DMS 273 (cell line): ENCODE measurements around the gene TGM4.
"Not testable (repeated sequence)": the region's sequence is repeated elsewhere in the genome, so short reads cannot be mapped to it uniquely, and the experiment has no call there.

Experiments used
- DNase-seq: peaks from one replicate; lab custom pipeline; 2025; ENCODE audit not compliant: unreplicated experiment; lab: John Stamatoyannopoulos, UW

Gene TGM4

GRCh38 chr3:44913868-44914468, 39.6 kb downstream of the TGM4 start:
- DNase-seq: peak; percentile 72

- DNase-seq: peak; percentile 20
These were observed 40.5 kb downstream of the TGM4 start for GRCh38 chr3:44914936-44915335.

- DNase-seq: no peak
These were observed 41.5 kb downstream of the TGM4 start for GRCh38 chr3:44915702-44916438.

DNA sequence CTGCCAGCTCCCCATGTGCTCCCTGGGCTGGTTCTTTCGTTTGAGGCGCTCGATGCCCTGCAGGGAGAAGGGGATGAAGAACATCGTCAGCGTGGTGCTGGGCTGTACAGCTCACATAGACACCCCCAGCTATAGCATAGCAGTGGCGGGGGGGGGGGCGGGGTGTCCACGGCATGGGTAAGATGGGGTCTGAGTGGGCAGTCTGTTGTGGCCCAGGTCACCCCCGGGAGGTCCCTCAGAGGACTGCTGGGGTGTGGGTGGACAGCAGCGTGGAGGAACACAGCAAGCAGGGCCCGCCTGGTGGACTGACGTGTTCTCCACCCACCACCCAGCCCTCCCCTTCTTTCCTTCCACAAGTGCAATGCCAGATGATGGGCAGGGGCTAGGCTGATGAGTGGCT, 43.7 kb downstream of the TGM4 start:
- no peak for DNase-seq

- DNase-seq: no peak
These were observed 44.2 kb downstream of the TGM4 start for GRCh38 chr3:44918581-44918980.

DNA sequence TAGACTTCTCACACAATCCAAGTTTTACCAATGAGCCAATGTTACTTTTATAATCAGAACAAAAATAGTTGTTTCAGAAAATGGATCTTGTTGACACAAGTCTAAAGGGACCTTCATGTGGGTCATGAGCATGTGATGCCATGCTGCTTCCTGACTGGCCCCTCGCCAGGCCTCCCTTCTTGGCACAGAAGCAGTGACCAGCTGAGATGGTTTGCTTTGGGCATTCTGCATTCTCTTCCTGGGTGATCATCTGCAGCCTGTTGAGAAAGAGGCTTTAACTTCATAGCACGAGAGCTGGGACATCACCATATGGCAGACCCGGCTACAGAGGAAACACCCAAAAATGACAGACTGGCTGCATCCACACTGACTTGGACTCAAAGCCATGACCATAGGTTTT, 45.7 kb downstream of the TGM4 start:
- peak; percentile 15 for DNase-seq

DNA sequence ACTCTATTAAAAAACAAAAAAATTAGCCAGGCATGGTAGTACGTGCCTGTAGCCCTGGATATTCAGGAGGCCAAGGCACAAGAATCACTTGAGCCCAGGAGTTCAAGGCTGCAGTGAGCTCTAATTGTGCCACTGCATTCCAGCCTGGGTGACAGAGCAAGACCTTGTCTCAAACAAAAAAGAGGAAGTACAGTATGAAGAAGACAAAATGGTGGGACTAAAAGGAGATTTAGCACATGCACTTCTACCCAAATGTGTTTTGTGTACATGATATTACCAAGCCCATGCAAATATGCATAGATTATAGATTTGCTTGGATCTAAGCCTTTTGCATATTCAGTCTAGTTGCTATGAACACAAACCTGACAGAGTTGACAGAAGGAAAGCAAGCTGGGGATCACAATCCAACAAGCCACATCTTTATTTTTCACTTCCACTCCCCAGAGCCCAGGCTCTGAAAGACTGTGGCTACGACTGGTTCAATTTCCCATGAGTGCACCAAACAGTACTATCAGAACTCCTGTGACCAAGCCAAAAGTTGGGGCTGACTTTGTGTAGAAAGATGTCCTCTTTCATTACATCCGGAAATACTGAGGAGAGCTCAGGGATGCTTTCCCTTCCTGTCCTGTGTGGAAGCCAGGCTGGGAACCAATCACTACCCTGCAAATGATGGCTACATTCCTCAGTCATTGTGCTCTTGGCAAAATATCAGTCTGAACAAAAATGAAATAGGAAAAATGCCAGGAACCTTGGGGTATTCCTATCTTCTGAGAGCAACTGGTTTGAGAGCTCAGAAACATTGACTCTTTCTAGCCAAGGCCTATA, 49.4 kb downstream of the TGM4 start:
- no peak for DNase-seq

DNA sequence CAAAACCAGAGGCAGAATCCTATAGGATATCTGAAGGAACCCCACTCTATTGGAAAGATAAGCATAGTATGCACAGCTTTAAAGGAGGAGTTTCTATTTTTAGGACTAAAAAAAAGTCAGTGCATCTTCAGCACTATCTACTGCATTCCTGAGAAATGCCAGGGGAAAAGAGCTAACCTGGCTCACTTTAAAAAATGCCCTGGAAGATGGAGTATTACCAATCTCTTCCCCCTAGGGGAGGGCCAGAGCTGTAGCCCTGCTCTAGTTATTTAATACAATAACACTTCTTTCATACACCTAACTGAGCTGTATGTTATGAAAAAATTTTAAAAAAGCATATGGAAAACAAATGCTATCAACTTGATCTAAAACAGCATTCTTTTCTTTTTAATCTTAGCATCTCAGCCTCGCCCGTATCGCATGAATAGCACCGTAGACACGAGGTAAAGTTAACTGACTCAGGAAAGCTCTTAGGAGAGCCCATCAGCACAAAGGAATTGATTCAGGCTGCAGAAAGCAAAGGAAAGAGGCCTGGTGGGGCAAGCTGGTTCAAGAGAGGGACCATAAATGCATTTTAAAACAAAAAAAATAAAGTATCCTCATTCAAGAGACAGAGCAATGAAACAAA, 50.2 kb downstream of the TGM4 start:
- DNase-seq: no peak

DNA sequence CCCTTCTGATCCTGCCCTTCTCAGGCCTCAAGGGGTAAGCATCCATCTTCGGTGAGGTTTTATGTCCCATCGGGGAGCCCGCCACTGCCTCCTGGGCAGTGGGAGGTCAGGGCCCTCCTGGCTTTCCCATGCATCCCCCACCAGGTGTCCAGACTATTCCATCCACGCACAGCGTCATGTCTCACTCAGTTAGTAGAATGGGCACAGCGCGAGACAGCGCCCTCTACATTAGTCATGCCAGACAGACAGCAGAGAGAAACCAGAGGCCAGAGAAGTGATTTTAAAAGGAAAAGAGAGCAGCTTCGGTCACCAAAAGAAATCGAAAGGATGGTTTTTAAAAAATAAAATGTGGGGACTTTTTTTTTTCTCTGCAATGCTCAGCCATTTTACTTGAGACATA, 51.8 kb downstream of the TGM4 start:
- DNase-seq: no peak

- no peak for DNase-seq
These were observed 52.5 kb downstream of the TGM4 start for GRCh38 chr3:44926921-44927320.

DNA sequence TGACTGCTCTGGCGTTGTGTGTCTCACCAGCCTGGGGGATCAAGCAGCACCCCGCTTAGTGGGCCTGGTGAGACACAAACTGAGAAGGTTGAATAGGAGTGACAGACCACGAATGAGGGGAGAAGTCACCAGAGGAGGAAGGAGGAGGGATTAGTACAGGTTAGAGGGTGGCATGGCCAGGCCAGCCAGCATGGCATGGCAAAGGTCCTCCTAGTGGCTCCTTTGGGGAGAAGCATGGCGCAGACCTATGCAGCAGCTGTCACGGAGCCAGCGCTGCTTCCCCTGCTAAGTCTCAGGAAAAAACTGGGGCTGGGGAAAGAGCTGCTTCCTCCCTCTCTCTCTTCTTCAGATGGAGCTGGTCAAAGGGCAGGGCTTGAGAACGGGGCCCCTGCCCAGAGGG, 53.0 kb downstream of the TGM4 start:
- no peak for DNase-seq

DNA sequence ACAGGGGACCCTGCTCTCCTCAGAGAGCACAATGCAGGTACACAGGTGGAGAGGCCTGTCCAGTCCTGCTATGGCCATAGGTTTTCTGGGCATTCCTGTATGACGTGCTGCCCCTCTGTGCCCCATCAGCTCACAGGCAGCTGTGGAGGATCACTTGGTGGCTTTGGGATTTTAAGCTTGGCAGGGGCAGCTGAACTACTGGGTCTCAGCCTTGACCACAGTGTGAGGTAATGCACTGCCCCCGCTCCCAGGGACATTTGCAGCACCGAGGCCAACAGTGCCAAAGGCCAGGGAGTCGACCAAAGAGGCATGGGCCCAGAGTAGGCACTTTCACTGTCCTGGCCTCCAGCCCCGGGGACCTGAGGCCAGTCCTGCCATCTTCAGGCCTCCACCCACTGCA, 55.4 kb downstream of the TGM4 start:
- no peak for DNase-seq

DNA sequence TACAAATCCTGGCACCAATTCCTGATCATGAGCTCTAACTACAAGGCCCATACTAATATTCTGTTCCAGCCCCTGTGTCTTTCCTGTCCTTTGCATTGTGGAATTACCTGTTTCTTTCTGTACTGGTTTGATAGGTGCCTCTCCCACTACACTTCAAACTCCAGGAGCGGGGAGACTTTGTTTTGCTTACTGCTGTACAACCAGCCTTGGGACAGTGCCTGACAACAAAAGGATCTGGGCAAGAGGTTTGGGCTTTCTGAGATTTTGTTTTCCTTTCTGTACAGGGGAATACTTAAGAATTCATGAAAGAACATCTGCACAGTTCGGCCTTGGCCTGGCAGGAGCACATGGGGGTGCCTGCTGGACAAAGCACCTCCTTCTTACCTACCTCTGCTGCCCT, 56.5 kb downstream of the TGM4 start:
- DNase-seq: no peak

DNA sequence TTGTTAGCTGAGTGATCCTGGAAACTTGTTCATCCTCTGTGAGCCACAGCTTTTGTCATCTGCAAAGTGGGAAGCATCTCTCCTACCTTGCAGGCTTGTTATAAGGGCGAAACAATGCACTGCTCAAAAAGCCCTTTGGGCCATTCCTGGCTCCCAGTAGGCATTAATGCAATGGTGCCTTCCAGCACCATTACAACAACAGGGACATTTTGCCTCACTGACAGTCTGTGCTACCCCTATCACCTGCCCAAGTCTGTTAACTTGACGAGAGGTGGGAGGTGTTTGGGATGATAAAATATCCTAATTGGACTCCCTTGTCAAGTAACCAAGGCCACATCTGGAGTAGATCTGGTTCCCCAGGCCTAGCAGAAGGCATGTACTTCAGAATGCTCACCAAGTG, 57.4 kb downstream of the TGM4 start:
- no peak for DNase-seq

GRCh38 chr3:44932271-44932670, 57.9 kb downstream of the TGM4 start:
- no peak for DNase-seq

GRCh38 chr3:44932986-44933944, 58.9 kb downstream of the TGM4 start:
- DNase-seq: no peak

DNA sequence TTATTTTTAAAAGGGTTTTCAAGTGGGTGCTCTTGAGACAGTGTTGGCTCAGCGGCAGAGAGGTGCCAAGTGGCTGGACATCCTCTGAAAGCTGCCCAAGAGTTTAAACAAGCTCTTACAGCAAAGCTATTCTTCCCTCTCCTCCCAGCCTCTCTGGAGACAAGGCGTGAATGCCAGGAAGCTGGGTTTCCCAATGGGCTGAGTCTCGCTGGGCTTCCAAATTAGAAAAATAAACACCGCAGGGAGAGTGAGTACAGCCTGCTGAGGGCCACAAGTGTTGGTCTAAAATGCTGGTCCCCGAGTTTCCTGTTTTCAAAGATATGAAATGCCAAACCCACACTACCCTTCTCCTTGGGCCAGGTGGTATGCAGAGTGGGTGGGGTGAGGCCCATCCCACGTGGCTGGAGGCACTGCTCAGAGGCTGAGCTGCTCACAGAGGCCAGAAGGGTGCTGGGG, 65.2 kb downstream of the TGM4 start:
- no peak for DNase-seq

DNA sequence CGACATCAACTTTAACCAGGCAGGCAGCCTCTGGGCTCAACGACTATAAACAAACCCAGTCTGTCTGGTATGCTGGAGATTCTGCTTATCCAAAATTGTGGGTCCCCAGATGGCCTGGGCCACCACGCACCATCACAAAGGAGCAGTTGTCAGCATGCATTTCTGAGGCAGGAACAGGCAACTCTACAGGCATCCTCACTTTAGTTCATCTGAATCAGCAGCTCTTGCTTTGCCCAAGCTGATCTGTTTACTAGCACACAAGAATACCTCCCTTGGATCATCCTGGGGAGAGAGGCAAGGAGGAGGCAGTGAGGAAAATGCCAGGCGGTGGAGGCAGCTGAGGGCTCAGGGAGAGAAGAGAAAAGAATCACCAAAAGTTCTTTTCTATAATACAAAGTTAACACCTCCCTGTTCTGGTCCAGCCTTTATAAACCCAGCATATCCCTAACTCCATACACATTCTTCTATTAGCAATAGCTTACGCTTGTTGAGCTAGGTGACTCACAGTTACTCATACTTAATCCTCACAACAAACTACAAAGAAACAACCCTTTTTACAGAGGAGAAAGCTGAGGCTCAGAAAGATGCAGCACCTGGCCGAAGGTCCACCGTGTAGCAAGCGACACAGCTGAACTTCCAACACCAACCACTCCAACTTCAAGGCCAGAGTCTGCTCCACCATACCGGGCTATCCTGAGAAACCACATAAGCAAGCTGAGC, 68.0 kb downstream of the TGM4 start:
- no peak for DNase-seq

GRCh38 chr3:44948239-44948638, 73.8 kb downstream of the TGM4 start:
- no peak for DNase-seq

DNA sequence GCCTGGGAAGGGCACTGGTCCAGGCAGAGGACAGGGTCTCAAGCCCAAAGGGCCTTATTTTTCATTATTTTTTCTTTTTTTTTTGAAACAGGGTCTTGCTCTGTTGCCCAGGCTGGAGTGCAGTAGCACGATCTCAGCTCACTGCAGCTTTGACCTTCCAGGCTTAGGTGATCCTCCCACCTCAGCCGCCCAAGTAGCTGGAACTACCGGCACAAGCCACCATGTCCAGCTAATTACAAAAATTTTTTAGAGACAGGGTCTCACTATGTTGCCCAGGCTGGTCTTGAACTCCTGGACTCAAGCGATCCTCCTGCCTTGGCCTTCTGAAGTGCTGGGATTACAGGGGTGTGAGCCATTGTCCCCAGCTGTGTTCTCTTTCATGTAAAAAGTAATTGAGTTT, 75.4 kb downstream of the TGM4 start:
- not testable (repeated sequence) for DNase-seq
